Measurements from ENCODE around the gene PON2. TPM values are rescaled to one million over a fixed set of nuclear protein-coding genes. Genes with fewer than 3 reads are reported as not detected.

PON2 gene
- total and polyA plus RNA-seq, 2 of the 13 experiments (the other 11 are each of a cell fraction or from before 2014, with no cell fraction given), result 202 to 217 TPM

GRCh38 chr7:95434557-95435421 lies at the start of gene PON2 (continued):
- TF ChIP-seq NR2F6 (IDR thresholded peaks at IDR 0.05) (no peak), NR2F6 (CRISPR knock-in tag; IDR thresholded peaks at IDR 0.05) (no peak), ZNF292 (CRISPR knock-in tag; IDR thresholded peaks at IDR 0.05; ENCODE audit: borderline replicate concordance, low read depth) (no peak), ZBTB43 (CRISPR knock-in tag; conservative IDR thresholded peaks at IDR 0.05) (peak; percentile 70), ZNF629 (CRISPR knock-in tag; conservative IDR thresholded peaks at IDR 0.05) (peak; percentile 45), ZNF740 (CRISPR knock-in tag; IDR thresholded peaks at IDR 0.05) (peak; percentile 80), GLI4 (CRISPR knock-in tag; IDR thresholded peaks at IDR 0.05; ENCODE audit: borderline replicate concordance) (no peak), NCOA2 (CRISPR knock-in tag; IDR thresholded peaks at IDR 0.05) (peak; percentile 60), ZFP62 (CRISPR knock-in tag; IDR thresholded peaks at IDR 0.05) (no peak), EHMT2 (IDR thresholded peaks at IDR 0.05; ENCODE audit: borderline replicate concordance, low read depth, low read length) (no peak), PRDM10 (CRISPR knock-in tag; IDR thresholded peaks at IDR 0.05; ENCODE audit: low read depth) (no peak; the same call in 1 of the 2 replicates), CBX2 (IDR thresholded peaks at IDR 0.05; ENCODE audit: low read depth, low read length) (no peak), CBX2 (CRISPR knock-in tag; IDR thresholded peaks at IDR 0.05; ENCODE audit: low read depth) (no peak), ZNF646 (CRISPR knock-in tag; IDR thresholded peaks at IDR 0.05) (no peak), POLR2AphosphoS5 (IDR thresholded peaks at IDR 0.05; ENCODE audit: low read depth, low read length) (peak; percentile 75; the same call in 1 of the 2 replicates)
- TF ChIP-seq, protein P1, sequence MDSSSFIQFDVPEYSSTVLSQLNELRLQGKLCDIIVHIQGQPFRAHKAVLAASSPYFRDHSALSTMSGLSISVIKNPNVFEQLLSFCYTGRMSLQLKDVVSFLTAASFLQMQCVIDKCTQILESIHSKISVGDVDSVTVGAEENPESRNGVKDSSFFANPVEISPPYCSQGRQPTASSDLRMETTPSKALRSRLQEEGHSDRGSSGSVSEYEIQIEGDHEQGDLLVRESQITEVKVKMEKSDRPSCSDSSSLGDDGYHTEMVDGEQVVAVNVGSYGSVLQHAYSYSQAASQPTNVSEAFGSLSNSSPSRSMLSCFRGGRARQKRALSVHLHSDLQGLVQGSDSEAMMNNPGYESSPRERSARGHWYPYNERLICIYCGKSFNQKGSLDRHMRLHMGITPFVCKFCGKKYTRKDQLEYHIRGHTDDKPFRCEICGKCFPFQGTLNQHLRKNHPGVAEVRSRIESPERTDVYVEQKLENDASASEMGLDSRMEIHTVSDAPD (CRISPR knock-in tag; IDR thresholded peaks at IDR 0.05), result no peak

All from HepG2 (cell line).